Peyer's patch (tissue), 4 donors: Measurements from ENCODE around the gene STX16.

Experiments used
- POLR2A ChIP-seq, 2 donors: fragments of 450-650 bp; IDR thresholded peaks; one replicate each; pipeline ENCODE4 v1.5.1; 2017; ENCODE audit warnings: antibody characterized with exemption in 2 of 2, mild to moderate bottlenecking in 2 of 2, moderate library complexity in 2 of 2
- TF ChIP-seq, protein P1 (sequence below), 6 experiments: fragments of 450-650 bp in 4 of 6; fragments of 200-600 bp in 2 of 6; sonication (generic) in 1 of 6; IDR thresholded peaks; one replicate each; pipeline ENCODE4 v1.5.1; 2017 to 2019; ENCODE audit warnings: antibody characterized with exemption in 6 of 6, mild to moderate bottlenecking in 3 of 6, moderate library complexity in 1 of 6

DNA sequence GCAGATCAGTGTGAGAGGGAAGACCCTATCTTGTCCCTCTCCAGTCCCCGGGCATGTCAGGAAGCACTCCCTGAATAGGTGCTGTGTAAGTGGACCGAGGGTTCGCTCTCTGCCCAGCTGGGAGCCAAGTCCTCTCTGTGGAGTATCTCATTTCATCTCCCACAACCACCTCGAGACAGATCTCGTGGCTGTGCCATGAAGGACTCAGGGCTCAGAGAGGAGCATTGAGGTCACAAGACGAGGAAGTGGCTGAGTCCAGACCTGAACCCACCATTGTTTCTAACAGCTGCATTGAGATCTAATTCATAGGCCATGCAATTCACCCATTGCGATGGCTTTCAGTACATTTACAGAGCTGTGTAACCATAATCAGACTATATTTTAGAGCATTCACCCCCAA, 34.7 kb upstream of the STX16 start:
- TF ChIP-seq POLR2A (IDR thresholded peaks at IDR 0.05): no peak
- TF ChIP-seq, protein P1, sequence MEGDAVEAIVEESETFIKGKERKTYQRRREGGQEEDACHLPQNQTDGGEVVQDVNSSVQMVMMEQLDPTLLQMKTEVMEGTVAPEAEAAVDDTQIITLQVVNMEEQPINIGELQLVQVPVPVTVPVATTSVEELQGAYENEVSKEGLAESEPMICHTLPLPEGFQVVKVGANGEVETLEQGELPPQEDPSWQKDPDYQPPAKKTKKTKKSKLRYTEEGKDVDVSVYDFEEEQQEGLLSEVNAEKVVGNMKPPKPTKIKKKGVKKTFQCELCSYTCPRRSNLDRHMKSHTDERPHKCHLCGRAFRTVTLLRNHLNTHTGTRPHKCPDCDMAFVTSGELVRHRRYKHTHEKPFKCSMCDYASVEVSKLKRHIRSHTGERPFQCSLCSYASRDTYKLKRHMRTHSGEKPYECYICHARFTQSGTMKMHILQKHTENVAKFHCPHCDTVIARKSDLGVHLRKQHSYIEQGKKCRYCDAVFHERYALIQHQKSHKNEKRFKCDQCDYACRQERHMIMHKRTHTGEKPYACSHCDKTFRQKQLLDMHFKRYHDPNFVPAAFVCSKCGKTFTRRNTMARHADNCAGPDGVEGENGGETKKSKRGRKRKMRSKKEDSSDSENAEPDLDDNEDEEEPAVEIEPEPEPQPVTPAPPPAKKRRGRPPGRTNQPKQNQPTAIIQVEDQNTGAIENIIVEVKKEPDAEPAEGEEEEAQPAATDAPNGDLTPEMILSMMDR (IDR thresholded peaks at IDR 0.05): no peak
